HG03457 (cell line): ENCODE data around the gene EVI5L.

Experiments used
- ATAC-seq: cut with Tn5 transposase; IDR thresholded peaks from one replicate; pipeline ENCODE4 v1.9.1; 2021; ENCODE audit warnings: moderate number of reproducible peaks; ENCODE audit not compliant: unreplicated experiment

Gene EVI5L

DNA sequence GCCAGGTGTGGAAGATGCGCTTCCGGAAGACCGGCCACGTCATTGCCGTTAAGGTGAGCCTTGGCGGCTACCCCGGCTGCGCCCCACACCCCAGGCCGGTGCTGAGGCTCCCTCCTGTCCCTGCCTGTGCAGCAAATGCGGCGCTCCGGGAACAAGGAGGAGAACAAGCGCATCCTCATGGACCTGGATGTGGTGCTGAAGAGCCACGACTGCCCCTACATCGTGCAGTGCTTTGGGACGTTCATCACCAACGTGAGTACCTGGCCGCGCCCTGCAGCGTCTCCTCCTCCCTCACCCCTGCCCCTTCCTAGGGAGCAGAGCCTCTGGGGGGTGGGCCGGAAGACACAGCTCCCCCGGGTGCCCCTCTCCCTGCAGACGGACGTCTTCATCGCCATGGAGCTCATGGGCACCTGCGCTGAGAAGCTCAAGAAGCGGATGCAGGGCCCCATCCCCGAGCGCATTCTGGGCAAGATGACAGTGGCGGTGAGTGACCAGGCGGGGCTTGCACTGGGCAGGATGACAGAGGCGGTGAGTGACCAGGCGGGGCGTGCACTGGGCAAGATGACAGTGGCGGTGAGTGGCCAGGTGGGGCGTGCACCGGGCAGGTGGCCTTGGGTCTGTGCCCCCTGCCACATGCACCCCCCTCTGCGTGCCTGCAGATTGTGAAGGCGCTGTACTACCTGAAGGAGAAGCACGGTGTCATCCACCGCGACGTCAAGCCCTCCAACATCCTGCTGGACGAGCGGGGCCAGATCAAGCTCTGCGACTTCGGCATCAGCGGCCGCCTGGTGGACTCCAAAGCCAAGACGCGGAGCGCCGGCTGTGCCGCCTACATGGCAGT lies 80.5 kb downstream of the EVI5L start:
- no peak for ATAC-seq

DNA sequence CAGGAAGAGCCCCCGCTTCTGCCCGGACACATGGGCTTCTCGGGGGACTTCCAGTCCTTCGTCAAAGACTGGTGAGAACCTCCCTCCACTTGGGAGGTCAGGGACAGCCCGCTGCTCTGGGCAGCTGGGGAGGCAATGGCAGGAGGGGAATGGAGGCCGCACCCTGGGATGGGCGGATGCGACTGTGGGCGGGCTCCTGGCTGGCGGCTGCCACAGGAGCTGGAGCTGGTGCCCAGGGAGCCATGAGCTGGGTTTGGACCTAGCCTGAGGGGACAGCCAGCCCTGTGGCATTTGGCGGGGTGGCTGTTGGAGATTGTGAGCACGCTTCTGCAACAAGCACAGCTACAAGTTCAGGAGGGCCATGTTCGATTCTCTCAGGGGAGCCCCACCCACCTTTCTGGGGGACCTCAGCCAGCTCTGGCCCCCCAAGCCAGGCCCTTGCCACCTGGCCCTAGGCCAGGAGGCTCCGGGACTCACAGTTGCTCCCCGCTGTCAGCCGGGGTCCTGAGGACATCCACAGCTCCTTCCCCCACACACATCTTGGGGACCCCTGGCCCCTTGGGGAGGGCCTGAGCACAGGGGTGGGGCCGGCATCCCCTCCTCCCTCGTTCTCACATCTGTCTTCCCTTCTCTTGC lies 81.6 kb downstream of the EVI5L start:
- no peak for ATAC-seq

DNA sequence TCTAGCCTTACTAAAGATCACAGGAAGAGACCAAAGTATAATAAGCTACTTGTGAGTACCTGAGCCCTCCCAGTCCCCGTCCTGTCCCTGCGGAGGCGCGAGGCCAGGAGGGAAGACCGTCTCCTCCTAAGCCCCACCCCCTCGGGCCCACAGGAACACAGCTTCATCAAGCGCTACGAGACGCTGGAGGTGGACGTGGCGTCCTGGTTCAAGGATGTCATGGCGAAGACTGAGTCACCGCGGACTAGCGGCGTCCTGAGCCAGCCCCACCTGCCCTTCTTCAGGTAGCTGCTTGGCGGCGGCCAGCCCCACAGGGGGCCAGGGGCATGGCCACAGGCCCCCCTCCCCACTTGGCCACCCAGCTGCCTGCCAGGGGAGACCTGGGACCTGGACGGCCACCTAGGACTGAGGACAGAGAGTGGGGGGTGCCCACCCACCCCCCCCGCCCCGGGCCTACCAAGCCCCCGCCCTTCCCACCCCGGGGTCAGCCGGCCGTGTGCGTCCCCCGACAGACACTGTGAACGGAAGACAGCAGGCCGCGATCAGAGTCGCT lies 82.2 kb downstream of the EVI5L start:
- ATAC-seq, result no peak

DNA sequence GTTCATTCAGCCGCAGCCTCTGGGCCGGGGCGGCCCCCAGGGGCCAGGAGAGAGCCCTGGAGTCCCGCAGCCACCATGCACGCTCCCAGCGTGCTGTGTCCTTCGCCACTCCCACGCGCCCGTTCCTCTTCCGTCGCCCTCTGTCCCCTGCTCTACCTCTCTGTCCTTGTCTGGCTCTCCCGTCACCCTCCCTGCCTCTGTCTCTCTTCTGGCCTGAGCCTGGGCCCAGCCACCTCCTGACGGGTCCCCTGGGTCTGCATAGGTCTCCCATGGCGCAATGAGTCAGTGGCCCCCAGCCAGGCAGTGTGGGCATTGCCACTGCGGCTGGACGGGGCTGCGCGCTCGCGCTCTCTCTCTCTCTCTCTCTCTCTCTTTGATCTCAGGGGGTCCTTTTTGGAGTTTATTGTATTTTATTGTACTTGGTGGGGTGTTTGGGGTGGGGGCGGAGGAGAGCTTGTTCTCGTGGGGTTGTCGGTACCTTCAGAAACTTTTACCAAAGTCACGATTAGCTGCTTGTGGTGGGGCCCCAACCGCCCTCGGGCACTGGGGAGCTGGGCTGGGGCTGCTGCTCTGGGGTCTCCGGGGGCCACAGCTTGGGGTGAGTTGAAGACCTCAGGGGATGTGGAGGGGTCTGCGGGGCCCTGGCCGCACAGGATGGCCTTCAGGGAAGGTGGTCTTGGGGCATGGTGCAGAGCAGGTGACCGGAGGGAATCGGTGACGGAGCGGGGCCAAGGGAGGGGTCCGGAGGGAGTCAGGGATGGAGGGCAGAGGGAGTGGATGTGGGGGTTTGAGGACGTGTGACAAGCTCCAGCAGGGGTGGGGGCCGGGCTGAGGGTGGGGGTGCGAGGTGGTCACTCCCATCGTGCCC lies 82.9 kb downstream of the EVI5L start:
- no peak for ATAC-seq

DNA sequence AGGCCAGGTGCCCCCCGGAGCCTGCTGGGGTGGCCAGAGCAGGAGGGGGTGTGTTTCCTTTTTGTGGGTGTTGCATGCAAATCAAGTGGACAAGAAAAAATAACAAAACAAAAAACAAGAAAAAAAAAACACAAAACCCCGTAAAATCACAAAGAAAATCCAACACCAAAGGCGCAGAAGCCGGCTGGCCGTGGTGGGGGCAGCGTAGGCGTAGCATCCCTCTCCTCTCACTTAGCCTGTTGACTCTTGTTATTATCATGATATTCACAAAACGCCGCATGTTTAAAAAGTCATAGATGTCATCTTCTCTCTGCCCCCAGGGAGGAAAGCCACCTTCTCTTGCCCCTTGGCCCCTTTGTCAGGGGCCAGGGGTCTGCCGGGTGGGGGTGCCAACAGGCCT lies 83.6 kb downstream of the EVI5L start:
- ATAC-seq, result no peak

DNA sequence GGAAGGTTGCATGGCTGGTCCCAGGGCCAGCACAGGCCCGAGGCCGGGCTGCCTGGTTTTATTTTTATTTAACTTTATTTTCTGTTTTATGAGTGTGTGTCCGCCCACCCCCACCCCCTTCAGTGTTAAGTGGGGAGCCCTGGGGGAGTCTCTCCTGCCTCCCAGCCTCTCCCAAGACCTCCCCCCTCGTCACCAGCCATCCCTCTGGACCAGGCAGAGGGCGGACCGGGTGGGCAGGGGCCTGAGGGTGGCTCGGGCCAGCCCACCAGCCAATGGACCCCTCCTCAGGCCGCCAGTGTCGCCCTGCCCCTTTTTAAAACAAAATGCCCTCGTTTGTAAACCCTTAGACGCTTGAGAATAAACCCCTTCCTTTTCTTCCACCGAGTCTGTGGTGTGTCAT lies 84.1 kb downstream of the EVI5L start:
- ATAC-seq, result no peak
